Adrenal gland (tissue), 12 donors: ENCODE measurements around the gene RAD21L1. TPM values are rescaled to one million over a fixed set of nuclear protein-coding genes. Genes with fewer than 3 reads are reported as not detected.

Source experiments
- DNase-seq, 7 donors: peaks; one replicate each; pipeline ENCODE4 v3.0.0-alpha.2; 2019 to 2020
- H3K27ac ChIP-seq, 5 donors: fragments of 200-600 bp; sonication (generic) in 4 of 5; 1 replicate in 3 of 5; 2 replicates in 2 of 5; pipeline versions ENCODE4 v1.5.1 to v1.8.0; 2016 to 2020; ENCODE audit warnings: mild to moderate bottlenecking in 1 of 5
- H3K27me3 ChIP-seq: fragments of 200-600 bp; 2 replicates; pipeline ENCODE4 v1.8.0; 2021
- H3K36me3 ChIP-seq, 2 donors: fragments of 200-600 bp; replicated peaks in 1 of 2; 1 replicate in 1 of 2; 2 replicates in 1 of 2; pipeline versions ENCODE4 v1.5.1 to v1.8.0; 2018 to 2022
- H3K4me1 ChIP-seq, 2 donors: fragments of 200-600 bp; replicated peaks in 1 of 2; 1 replicate in 1 of 2; 2 replicates in 1 of 2; pipeline versions ENCODE4 v1.5.1 to v1.8.0; 2018 to 2021
- H3K4me3 ChIP-seq, 4 donors: fragments of 200-600 bp; sonication (generic) in 3 of 4; one replicate each; pipeline ENCODE4 v1.5.1; 2016 to 2018
- H3K9me3 ChIP-seq, 3 donors: fragments of 200-600 bp; sonication (generic) in 1 of 3; replicated peaks in 1 of 3; 1 replicate in 2 of 3; 2 replicates in 1 of 3; pipeline versions ENCODE4 v1.5.1 to v1.8.0; 2016 to 2021
- CTCF ChIP-seq, 6 experiments: fragments of 450-650 bp in 4 of 6; fragments of 200-600 bp in 2 of 6; sonication (generic) in 1 of 6; IDR thresholded peaks; 1 replicate in 5 of 6; 2 replicates in 1 of 6; pipeline versions ENCODE4 v1.5.1 to v1.8.0; 2016 to 2021; ENCODE audit warnings: antibody characterized with exemption in 6 of 6, mild to moderate bottlenecking in 2 of 6, moderate library complexity in 1 of 6
- POLR2A ChIP-seq, 2 donors: fragments of 450-650 bp; IDR thresholded peaks; one replicate each; pipeline ENCODE4 v1.6.1; 2017; ENCODE audit warnings: antibody characterized with exemption in 2 of 2, mild to moderate bottlenecking in 2 of 2, moderate library complexity in 1 of 2
- WGBS, 4 donors: extraction: QIAGEN DNeasy Blood & Tissue Kit in 2 of 4; methylation state at CpG; one replicate each; pipeline versions ENCODE4 v1.1.5 to v1.1.7; 2013 to 2017; 5-methylcytosine and 5-hydroxymethylcytosine counted together
- intact Hi-C, 2 donors: fragments of 100-400 bp; cut with DNase I; formaldehyde crosslinking; loops; one replicate each; pipeline versions ENCODE4 v1.14.1 to v1.15.0; 2022 to 2023
- polyA plus RNA-seq, 3 donors: library from polyadenylated mRNA; stranded (reverse); fragments of 200-250 nt in 2 of 3; fragments of 350-450 nt in 1 of 3; fragmentation: Illumina TruSeq in 1 of 3; extraction: RNeasy Lipid Tissue Mini Kit (QIAGEN cat#74804) in 1 of 3; gene quantifications; one replicate each; pipeline ENCODE4 v1.2.3, GENCODE V29; 2013 to 2014
- total RNA-seq, 9 donors: library from RNA; depleted of rRNA in 4 of 9; stranded (reverse); fragments of >200 nt in 4 of 9; fragments of 120-200 nt in 1 of 9; fragmentation: NEBNext Ultra II Directional in 1 of 9; extraction: Animal tissue kit (Norgen Biotek cat#: 25700) in 1 of 9; gene quantifications; one replicate each; pipeline versions ENCODE4 v1.1.0 to v1.2.4, GENCODE V29; 2013 to 2023
- donor health status: healthy with polysubstance abuse.
- donor health status: Bipolar disorder and iron deficiency.
- donor health status: DM: yes; HTN: yes; CAD: no.
- donor health status: DM: no; HTN: no; CAD: no.
- donor health status: DM: no; HTN: no; CAD: no.
- donor health status: DM: yes; HTN: yes; CAD: no.

RAD21L1 gene
- total and polyA plus RNA-seq, 12 donors: 0.06 to 0.07 TPM; not detected in 10

- DNase-seq: no peak
- WGBS, 4 donors: 91 to 93% (median 92%) methylated on average over 13 to 14 of the region's 14 CpGs
- Histone ChIP-seq H3K4me3 (no peak overlapping the region), H3K27ac (no peak overlapping the region), H3K36me3 (no peaks in the 10 kb centered on the region), H3K27me3 (no peaks in the 10 kb centered on the region), H3K9me3 (no peaks in the 10 kb centered on the region), H3K4me1 (no peaks in the 10 kb centered on the region)
- TF ChIP-seq CTCF (IDR thresholded peaks at IDR 0.05) (no peak), POLR2A (IDR thresholded peaks at IDR 0.05) (no peak)
- intact Hi-C loops: no loop called here
Measured at GRCh38 chr20:1274485-1275311, 48.9 kb downstream of the RAD21L1 start.

DNA sequence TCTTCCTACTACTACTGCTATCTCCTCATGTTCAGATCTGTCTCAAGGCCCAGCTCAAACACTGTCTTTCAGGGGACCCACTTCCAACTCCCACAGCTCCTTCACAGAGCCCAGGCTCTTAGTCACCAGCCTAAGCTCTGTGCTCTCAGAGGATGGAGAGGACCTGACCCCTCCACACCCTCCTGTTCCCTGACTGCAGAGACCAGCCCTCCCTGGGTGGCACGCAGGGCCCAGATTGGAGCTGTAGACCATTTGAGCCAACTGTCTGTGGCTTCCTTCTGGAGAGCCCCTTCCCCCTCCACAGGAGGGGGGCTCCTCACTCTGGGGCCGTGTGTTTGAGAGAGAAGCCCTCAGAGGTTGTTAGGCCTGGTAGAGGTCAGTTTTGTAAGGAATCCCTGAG lies 50.1 kb downstream of the RAD21L1 start:
- 78 to 100% (median 81%) methylated on average over 1 to 2 of the region's 2 CpGs for WGBS, 4 donors
- H3K27me3 ChIP-seq: no peaks in the 10 kb centered on the region
- TF ChIP-seq POLR2A (IDR thresholded peaks at IDR 0.05) (no peak), CTCF (IDR thresholded peaks at IDR 0.05) (no peak)
- H3K36me3 ChIP-seq: no peaks in the 10 kb centered on the region
- no peak for DNase-seq
- H3K9me3 ChIP-seq: no peaks in the 10 kb centered on the region
- intact Hi-C loops: no loop called here
- H3K4me1 ChIP-seq: no peaks in the 10 kb centered on the region
- H3K27ac ChIP-seq: no peak overlapping the region
- H3K4me3 ChIP-seq: no peak overlapping the region

- intact Hi-C loops: no loop called here
- no peaks in the 10 kb centered on the region for H3K27me3 ChIP-seq
- H3K4me1 ChIP-seq: no peaks in the 10 kb centered on the region
- TF ChIP-seq CTCF (IDR thresholded peaks at IDR 0.05) (no peak), POLR2A (IDR thresholded peaks at IDR 0.05) (no peak)
- no peak overlapping the region for H3K4me3 ChIP-seq
- H3K36me3 ChIP-seq: no peaks in the 10 kb centered on the region
- 85 to 94% (median 93%) methylated on average over 7 to 8 of the region's 8 CpGs for WGBS, 4 donors
- no peak overlapping the region for H3K27ac ChIP-seq
- no peak for DNase-seq
- H3K9me3 ChIP-seq: no peaks in the 10 kb centered on the region
Measured at GRCh38 chr20:1277529-1278322, 51.9 kb downstream of the RAD21L1 start.

- H3K27ac ChIP-seq: no peak overlapping the region
- no peaks in the 10 kb centered on the region for H3K27me3 ChIP-seq
- no peak overlapping the region for H3K4me3 ChIP-seq
- intact Hi-C loops: no loop called here
- no peaks in the 10 kb centered on the region for H3K9me3 ChIP-seq
- WGBS, 4 donors: 81 to 90% (median 88%) methylated on average over 4 of the region's 4 CpGs
- no peaks in the 10 kb centered on the region for H3K36me3 ChIP-seq
- TF ChIP-seq POLR2A (IDR thresholded peaks at IDR 0.05) (no peak), CTCF (IDR thresholded peaks at IDR 0.05) (no peak)
- H3K4me1 ChIP-seq: no peaks in the 10 kb centered on the region
- no peak for DNase-seq
Measured at GRCh38 chr20:1278993-1279392, 53.1 kb downstream of the RAD21L1 start.
